K562 (cell line): Measurements from ENCODE around the gene MARCKSL1. TPM values are rescaled to one million over a fixed set of nuclear protein-coding genes. Genes with fewer than 3 reads are reported as not detected.
A peak's percentile ranks its signal among the peaks of the same experiment; 100 is the strongest.

Source experiments
- ESRRA ChIP-seq: fragments of 450-650 bp; IDR thresholded peaks from 2 replicates; pipeline ENCODE4 v1.6.1; 2014; ENCODE audit warnings: low read depth, mild to moderate bottlenecking, moderate library complexity, borderline replicate concordance
- LARP7 ChIP-seq: fragments of 450-650 bp; IDR thresholded peaks from 2 replicates; pipeline ENCODE4 v1.6.1; 2016
- MGA ChIP-seq: fragments of 450-650 bp; IDR thresholded peaks from 2 replicates; pipeline ENCODE4 v1.6.1; 2016; ENCODE audit warnings: mild to moderate bottlenecking, moderate library complexity
- NR4A1 ChIP-seq, 2 experiments: fragments of 250-450 bp in 1 of 2; fragments of 450-650 bp in 1 of 2; sonication (Bioruptor Pico) in 1 of 2; IDR thresholded peaks; 2 replicates each; pipeline versions ENCODE4 v1.4.0 to v1.6.1; 2016 to 2020; ENCODE audit warnings: mild to moderate bottlenecking in 2 of 2, missing compliant biosample characterization in 1 of 2, missing genetic modification characterization in 1 of 2, moderate library complexity in 1 of 2
- SOX6 ChIP-seq: fragments of 450-650 bp; IDR thresholded peaks from 2 replicates; pipeline ENCODE4 v1.6.1; 2014; ENCODE audit warnings: mild to moderate bottlenecking
- TFE3 ChIP-seq: fragments of 450-650 bp; formaldehyde crosslinking; IDR thresholded peaks from 2 replicates; pipeline ENCODE4 v1.4.0; 2020; ENCODE audit warnings: mild to moderate bottlenecking, mixed read lengths
- THAP12 ChIP-seq: fragments of 250-450 bp; sonication (Bioruptor Pico); IDR thresholded peaks from 2 replicates; pipeline ENCODE4 v1.9.0; 2021; ENCODE audit warnings: mild to moderate bottlenecking, inconsistent platforms
- ZBTB26 ChIP-seq: fragments of 450-650 bp; formaldehyde crosslinking; IDR thresholded peaks from 2 replicates; pipeline ENCODE4 v1.4.0; 2022; ENCODE audit warnings: missing genetic modification characterization
- ZFP30 ChIP-seq: fragments of 250-450 bp; sonication (Bioruptor Pico); IDR thresholded peaks from 2 replicates; pipeline ENCODE4 v1.8.0; 2022; ENCODE audit warnings: moderate library complexity, mild to moderate bottlenecking, inconsistent platforms, borderline replicate concordance
- ZNF75A ChIP-seq: fragments of 450-650 bp; formaldehyde crosslinking; IDR thresholded peaks from 2 replicates; pipeline ENCODE4 v1.4.0; 2020; ENCODE audit warnings: mild to moderate bottlenecking
- polyA plus RNA-seq, 8 experiments: library from polyadenylated mRNA; depleted of rRNA in 4 of 8; stranded (reverse) in 5 of 8; unstranded in 3 of 8; fragments of >200 nt; fragmentation: Nextera tagmentation in 2 of 8; fragmentation: Illumina TruSeq in 1 of 8; extraction: Ambion mirVana in 2 of 8; extraction: Trizol in 1 of 8; gene quantifications; 2 replicates each; pipeline versions ENCODE4 v1.2.1 to v1.2.3, GENCODE V29; 2011 to 2014; ENCODE audit warnings: inconsistent platforms in 1 of 8, missing spikeins in 1 of 8
- total RNA-seq, 7 experiments: library from RNA; depleted of rRNA in 6 of 7; stranded (reverse); fragments of >200 nt in 6 of 7; fragmentation: Illumina TruSeq in 2 of 7; extraction: Trizol in 2 of 7; gene quantifications; 2 replicates each; pipeline versions ENCODE4 v1.2.1 to v1.2.3, GENCODE V29; 2011 to 2021; ENCODE audit warnings: low replicate concordance in 1 of 7

The MARCKSL1 gene
- total and polyA plus RNA-seq, 9 of the 15 experiments (the other 6 are each of a cell fraction or from before 2014, with no cell fraction given), result 14.7 to 325 (median 155) TPM

- TF ChIP-seq MGA (peak; percentile 100), LARP7 (peak; percentile 79; the same call in 1 of the 2 replicates), ESRRA (no peak), ZFP30 (CRISPR knock-in tag) (no peak), THAP12 (CRISPR knock-in tag) (no peak), SOX6 (peak; percentile 27; the same call in 1 of the 2 replicates), ZNF75A (CRISPR knock-in tag) (no peak), NR4A1 (CRISPR knock-in tag; IDR thresholded peaks at IDR 0.05) (peak; percentile 88; the same call in 1 of the 2 replicates), NR4A1 (tag; IDR thresholded peaks at IDR 0.05) (peak; percentile 91), ZBTB26 (CRISPR knock-in tag) (no peak), TFE3 (CRISPR knock-in tag) (no peak)
Observed at GRCh38 chr1:32350785-32351398, 14.9 kb upstream of the MARCKSL1 start (continued).
